SHP77 treated with DMSO at 0.1 percent for 48 hours (cell line): ENCODE results near the gene ADGRE2.
"Not testable (repeated sequence)": the region's sequence is repeated elsewhere in the genome, so short reads cannot be mapped to it uniquely, and the experiment has no call there.

Source experiments
- DNase-seq: peaks from one replicate; lab custom pipeline; 2025; lab: John Stamatoyannopoulos, UW

ADGRE2 gene

GRCh38 chr19:14779151-14779550, 791 bp upstream of the ADGRE2 start:
- no peak for DNase-seq

- DNase-seq = not testable (repeated sequence)
Measured at GRCh38 chr19:14777645-14778044, 715 bp downstream of the ADGRE2 start.

- no peak for DNase-seq
Measured at GRCh38 chr19:14775869-14776586, 2.3 kb downstream of the ADGRE2 start.

GRCh38 chr19:14775326-14775725, 3.0 kb downstream of the ADGRE2 start:
- not testable (repeated sequence) for DNase-seq

DNA sequence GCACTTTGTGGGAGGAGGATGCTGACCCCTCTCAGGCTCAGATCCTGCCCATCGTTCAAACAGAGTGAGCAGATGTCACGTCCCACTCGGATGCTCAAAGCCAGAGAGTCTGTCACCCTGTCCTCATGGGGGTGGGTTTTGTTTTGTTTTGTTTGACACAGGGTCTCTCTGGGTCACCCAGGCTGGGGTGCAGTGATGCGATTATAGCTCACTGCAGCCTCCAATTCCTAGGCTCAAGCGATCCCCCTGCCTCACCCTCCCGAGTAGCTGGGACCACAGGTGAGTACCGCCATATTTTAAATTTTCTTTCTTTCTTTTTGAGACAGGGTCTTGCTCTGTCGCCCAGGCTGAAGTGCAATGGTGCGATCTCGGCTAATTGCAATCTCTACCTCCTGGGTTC, 4.0 kb downstream of the ADGRE2 start:
- no peak for DNase-seq

DNA sequence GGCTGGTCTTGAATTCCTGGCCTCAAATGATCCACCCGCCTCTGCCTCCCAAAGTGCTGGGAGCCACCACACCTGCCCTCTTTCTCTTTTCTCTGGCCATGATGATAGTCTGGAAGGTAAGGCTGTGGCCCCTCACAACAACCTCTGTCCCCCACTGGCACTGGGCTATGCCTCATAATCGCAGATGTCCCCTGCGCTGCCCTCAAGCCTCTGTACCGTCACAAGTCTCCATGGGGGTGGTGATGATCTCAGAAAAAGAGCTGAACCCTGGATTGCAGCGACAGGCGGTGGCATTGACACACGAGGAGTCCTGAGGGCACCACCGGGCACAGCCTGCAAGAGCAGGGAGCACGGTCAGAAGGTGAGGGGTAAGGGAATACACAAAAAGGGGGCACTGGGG, 4.6 kb downstream of the ADGRE2 start:
- DNase-seq = not testable (repeated sequence)

GRCh38 chr19:14772995-14773394, 5.4 kb downstream of the ADGRE2 start:
- DNase-seq = no peak

- no peak for DNase-seq
Measured at GRCh38 chr19:14772467-14772866, 5.9 kb downstream of the ADGRE2 start.

GRCh38 chr19:14770944-14771839, 7.2 kb downstream of the ADGRE2 start:
- no peak for DNase-seq

GRCh38 chr19:14770136-14770535, 8.2 kb downstream of the ADGRE2 start:
- DNase-seq = no peak

- no peak for DNase-seq
Measured at GRCh38 chr19:14769201-14769600, 9.2 kb downstream of the ADGRE2 start.

GRCh38 chr19:14768001-14768400, 10.4 kb downstream of the ADGRE2 start:
- DNase-seq = no peak

GRCh38 chr19:14767466-14767971, 10.8 kb downstream of the ADGRE2 start:
- DNase-seq = no peak

- not testable (repeated sequence) for DNase-seq
Measured at GRCh38 chr19:14765841-14766240, 12.5 kb downstream of the ADGRE2 start.

- not testable (repeated sequence) for DNase-seq
Measured at GRCh38 chr19:14765403-14765802, 13.0 kb downstream of the ADGRE2 start.

GRCh38 chr19:14764401-14764800, 14.0 kb downstream of the ADGRE2 start:
- DNase-seq = no peak

DNA sequence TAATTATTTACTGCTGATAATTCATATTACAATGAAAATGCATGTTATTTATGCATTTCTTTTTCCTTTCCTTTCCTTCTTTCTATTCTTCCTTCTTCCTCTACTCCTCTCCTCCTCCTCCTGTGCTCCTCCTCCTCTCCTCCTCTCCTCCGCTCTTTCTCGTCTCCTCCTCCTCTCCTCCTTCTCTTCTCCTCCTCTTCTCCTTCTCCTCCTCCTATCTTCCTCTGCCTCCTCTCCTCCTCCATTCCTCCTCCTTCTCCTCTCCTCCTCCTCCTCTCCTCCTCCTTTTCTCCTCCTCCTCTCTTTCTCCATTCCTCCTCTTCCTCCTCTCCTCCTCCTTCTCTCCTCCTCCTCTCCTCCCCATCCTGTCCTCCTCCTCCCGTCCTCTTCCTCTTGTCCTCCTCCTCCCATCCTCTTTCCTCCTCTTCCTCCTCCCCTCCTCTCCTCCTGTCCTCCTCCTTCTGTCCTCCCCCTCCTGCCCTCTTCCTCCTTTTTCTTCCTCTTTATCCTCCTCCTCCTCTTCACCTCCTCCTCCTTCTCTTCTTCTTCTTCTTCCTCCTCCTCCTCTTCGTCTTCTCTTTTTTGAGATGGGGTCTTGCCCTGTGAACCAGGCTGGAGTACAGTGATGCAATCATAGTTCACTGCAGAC, 14.7 kb downstream of the ADGRE2 start:
- DNase-seq = no peak

GRCh38 chr19:14762111-14762510, 16.2 kb downstream of the ADGRE2 start:
- DNase-seq = no peak

- no peak for DNase-seq
Measured at GRCh38 chr19:14761607-14762006, 16.8 kb downstream of the ADGRE2 start.

- DNase-seq = no peak
Measured at GRCh38 chr19:14758816-14759215, 19.5 kb downstream of the ADGRE2 start.

DNA sequence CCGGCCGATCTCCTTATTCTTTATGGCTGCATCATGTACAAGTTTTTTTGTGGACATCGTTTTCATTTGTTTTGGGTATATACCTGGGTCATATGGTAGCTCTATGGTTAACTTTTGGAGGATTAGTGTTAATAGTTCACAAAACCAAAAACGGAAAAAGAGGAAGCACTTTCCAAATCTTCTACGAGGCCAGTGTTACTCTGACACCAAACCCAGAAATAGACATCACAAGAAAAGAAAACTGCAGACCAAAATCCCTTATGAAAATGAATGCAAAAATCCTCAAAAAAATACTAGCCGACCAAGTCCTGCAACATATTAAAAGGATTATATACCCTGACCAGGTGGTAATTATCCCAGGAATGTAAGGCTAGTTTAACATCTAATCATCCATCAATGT, 29.8 kb downstream of the ADGRE2 start:
- no peak for DNase-seq

GRCh38 chr19:14746886-14747285, 31.5 kb downstream of the ADGRE2 start:
- DNase-seq = no peak
